Progenitor cell of endocrine pancreas (in vitro differentiated cells): ENCODE measurements around the gene FLNC. TPM values are rescaled to one million over a fixed set of nuclear protein-coding genes. Genes with fewer than 3 reads are reported as not detected.

ENCODE experiments used
- DNase-seq: peaks from one replicate; pipeline ENCODE4 v3.0.0; 2021; ENCODE audit warnings: low spot score; ENCODE audit not compliant: unreplicated experiment
- H3K27ac Mint-ChIP-seq: 2 replicates; pipeline ENCODE4 v1.8.0; 2021; ENCODE audit warnings: mild to moderate bottlenecking, moderate library complexity, mixed read lengths
- H3K27me3 Mint-ChIP-seq: 2 replicates; pipeline ENCODE4 v1.8.0; 2021; ENCODE audit warnings: mixed read lengths
- H3K36me3 Mint-ChIP-seq: 2 replicates; pipeline ENCODE4 v1.8.0; 2022; ENCODE audit warnings: mixed read lengths; ENCODE audit not compliant: insufficient read depth
- H3K4me1 Mint-ChIP-seq: 2 replicates; pipeline ENCODE4 v1.8.0; 2021; ENCODE audit warnings: low read depth, mixed read lengths
- H3K4me3 Mint-ChIP-seq: 2 replicates; pipeline ENCODE4 v1.8.0; 2021; ENCODE audit warnings: low read depth, mild to moderate bottlenecking, moderate library complexity, mixed read lengths
- H3K9me3 Mint-ChIP-seq: 2 replicates; pipeline ENCODE4 v1.8.0; 2021; ENCODE audit warnings: low read depth, mixed read lengths
- CTCF ChIP-seq: fragments of 200-600 bp; sonication (generic); IDR thresholded peaks from one replicate; pipeline ENCODE4 v1.5.0; 2021; ENCODE audit warnings: antibody characterized with exemption, mild to moderate bottlenecking; ENCODE audit not compliant: unreplicated experiment
- total RNA-seq: library from RNA; stranded (reverse); gene quantifications from 2 replicates; pipeline ENCODE4 v1.2.1, GENCODE V29; 2021

FLNC gene
- total RNA-seq, 1 donor from 2014 or later = 6.9 TPM

GRCh38 chr7:128791972-128792327 is 38.3 kb upstream of the FLNC start:
- H3K4me3 Mint-ChIP-seq = peak overlapping the region; percentile 89
- H3K27me3 Mint-ChIP-seq = peaks cover 23% of the 10 kb centered on the region
- no peaks in the 10 kb centered on the region for H3K9me3 Mint-ChIP-seq
- TF ChIP-seq CTCF = no peak
- no peak overlapping the region for H3K27ac Mint-ChIP-seq
- H3K36me3 Mint-ChIP-seq = peaks cover 8% of the 10 kb centered on the region
- DNase-seq = no peak
- H3K4me1 Mint-ChIP-seq = peaks cover 4% of the 10 kb centered on the region

GRCh38 chr7:128792471-128793180 is 37.6 kb upstream of the FLNC start:
- no peak overlapping the region for H3K27ac Mint-ChIP-seq
- no peaks in the 10 kb centered on the region for H3K9me3 Mint-ChIP-seq
- H3K4me1 Mint-ChIP-seq = peaks cover 4% of the 10 kb centered on the region
- no peak for DNase-seq
- peak overlapping the region; percentile 61 for H3K4me3 Mint-ChIP-seq
- no peak for TF ChIP-seq CTCF
- peaks cover 15% of the 10 kb centered on the region for H3K36me3 Mint-ChIP-seq
- H3K27me3 Mint-ChIP-seq = peaks cover 19% of the 10 kb centered on the region

DNA sequence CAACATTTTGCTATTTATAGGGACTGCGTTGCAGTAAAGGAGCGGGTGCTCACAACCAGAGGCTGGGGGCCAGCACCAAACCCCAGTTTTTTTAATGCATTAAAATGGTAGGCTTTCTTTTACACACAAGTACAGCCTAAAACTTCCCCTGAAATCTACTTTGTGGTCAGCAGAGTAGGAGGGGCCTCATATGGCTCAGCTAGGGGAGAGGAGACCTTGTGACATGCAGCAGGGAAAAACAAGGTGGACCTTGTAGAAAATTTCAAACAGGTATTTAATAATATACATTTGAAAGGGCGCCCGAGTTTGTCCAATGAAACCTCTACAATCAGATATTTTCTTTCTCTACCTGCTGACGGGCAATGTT is 37.0 kb upstream of the FLNC start:
- H3K4me3 Mint-ChIP-seq = no peak overlapping the region

GRCh38 chr7:128794020-128794419 is 36.2 kb upstream of the FLNC start:
- Mint-ChIP-seq H3K36me3 (peaks cover 15% of the 10 kb centered on the region), H3K27me3 (peaks cover 10% of the 10 kb centered on the region), H3K27ac (no peak overlapping the region), H3K4me3 (no peak overlapping the region), H3K9me3 (no peaks in the 10 kb centered on the region), H3K4me1 (peaks cover 4% of the 10 kb centered on the region)
- no peak for DNase-seq
- no peak for TF ChIP-seq CTCF

More for the DNA sequence above, 37.0 kb upstream of the FLNC start:
- H3K4me1 Mint-ChIP-seq = peaks cover 4% of the 10 kb centered on the region
- H3K27ac Mint-ChIP-seq = no peak overlapping the region
- peaks cover 17% of the 10 kb centered on the region for H3K27me3 Mint-ChIP-seq
- no peak for DNase-seq
- no peaks in the 10 kb centered on the region for H3K9me3 Mint-ChIP-seq
- TF ChIP-seq CTCF = no peak
- H3K36me3 Mint-ChIP-seq = peaks cover 15% of the 10 kb centered on the region

DNA sequence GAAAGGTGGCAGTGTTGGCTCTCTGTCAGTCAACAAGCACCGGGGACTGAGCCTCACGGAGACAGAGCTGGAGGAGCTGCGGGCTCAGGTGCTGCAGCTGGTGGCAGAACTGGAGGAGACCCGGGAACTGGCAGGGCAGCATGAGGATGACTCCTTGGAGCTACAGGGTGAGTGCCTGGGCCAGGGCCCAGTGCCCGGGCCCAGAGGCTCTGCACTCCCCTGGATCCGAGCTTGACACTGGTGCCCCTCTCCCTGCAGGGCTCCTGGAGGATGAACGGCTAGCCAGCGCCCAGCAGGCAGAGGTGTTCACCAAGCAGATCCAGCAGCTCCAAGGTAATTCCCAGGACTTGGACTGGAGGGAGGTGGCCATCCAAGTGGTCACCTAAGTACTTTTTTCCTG is 35.8 kb upstream of the FLNC start:
- no peaks in the 10 kb centered on the region for H3K9me3 Mint-ChIP-seq
- peaks cover 6% of the 10 kb centered on the region for H3K27me3 Mint-ChIP-seq
- peaks cover 15% of the 10 kb centered on the region for H3K36me3 Mint-ChIP-seq
- peaks cover 4% of the 10 kb centered on the region for H3K4me1 Mint-ChIP-seq
- no peak for DNase-seq
- no peak overlapping the region for H3K27ac Mint-ChIP-seq
- H3K4me3 Mint-ChIP-seq = no peak overlapping the region
- no peak for TF ChIP-seq CTCF
